K562 (cell line): ENCODE measurements around the gene RBFOX1. TPM values are rescaled to one million over a fixed set of nuclear protein-coding genes. Genes with fewer than 3 reads are reported as not detected.

ENCODE experiments used
- ATAC-seq: fragments of 200-7000 bp; cut with Tn5 transposase; 3 replicates; pipeline ENCODE4 v1.9.1; 2020; ENCODE audit warnings: moderate library complexity
- BruUV-seq: library from RNA; stranded (reverse); fragments of 400-500 nt; replicated peaks from 2 replicates; lab custom pipeline; 2021; lab: Mats Ljungman, UMichigan
- CTCF ChIA-PET: fragments of 300-600 bp; formaldehyde crosslinking; extraction: SDS; loops from one replicate; lab custom pipeline; 2021; ENCODE audit warnings: low intra/inter-chr PET ratio; lab: Yijun Ruan, JAX
- POLR2A ChIA-PET: fragments of 300-600, 350-650 bp; sonication (Branson Sonifier 250); formaldehyde crosslinking; extraction: SDS; loops from one replicate; lab custom pipeline; 2021; ENCODE audit warnings: antibody characterized with exemption, inconsistent platforms; lab: Yijun Ruan, JAX
- DNase-seq, 4 experiments: peaks; one replicate each; pipeline versions ENCODE4 v3.0.0 to v3.0.0-alpha.2; 2011 to 2018; ENCODE audit warnings: low spot score in 3 of 4, mixed read lengths in 3 of 4; ENCODE audit errors: extremely low read depth in 1 of 4
- FAIRE-seq: peaks from 2 replicates; lab custom pipeline; 2011; peaks lifted over from hg19 to GRCh38; lab: Jason Lieb, UNC
- H2AFZ ChIP-seq: 2 replicates; pipeline ENCODE4 v1.6.0; 2011; ENCODE audit warnings: low read depth, low read length, control low read depth, inconsistent platforms
- H3K27ac ChIP-seq: fragments of 200-600 bp; 3 replicates; pipeline ENCODE4 v1.8.0; 2011; ENCODE audit warnings: low read depth, mild to moderate bottlenecking, control low read depth, inconsistent platforms, low read length, moderate library complexity, mixed read lengths; ENCODE audit errors: extremely low read depth
- H3K27me3 ChIP-seq, 2 experiments: fragments of 300-600 bp in 1 of 2; 2 replicates in 1 of 2; 3 replicates in 1 of 2; pipeline versions ENCODE4 v1.6.0 to v1.8.0; 2011; ENCODE audit warnings: inconsistent platforms in 2 of 2, low read length in 2 of 2, mild to moderate bottlenecking in 1 of 2, mixed read lengths in 1 of 2, moderate library complexity in 1 of 2; ENCODE audit not compliant: control insufficient read depth in 2 of 2, insufficient read depth in 2 of 2
- H3K36me3 ChIP-seq: fragments of 300-600 bp; 3 replicates; pipeline ENCODE4 v1.8.0; 2011; ENCODE audit warnings: mild to moderate bottlenecking, low read length, inconsistent platforms; ENCODE audit not compliant: control insufficient read depth, insufficient read depth
- H3K4me1 ChIP-seq, 2 experiments: fragments of 200-600 bp in 1 of 2; replicated peaks in 1 of 2; 2 replicates in 1 of 2; 3 replicates in 1 of 2; pipeline versions ENCODE4 v1.5.1 to v1.8.0; 2011; ENCODE audit warnings: inconsistent platforms in 2 of 2, low read length in 2 of 2, mild to moderate bottlenecking in 1 of 2, mixed read lengths in 1 of 2, moderate library complexity in 1 of 2; ENCODE audit not compliant: control insufficient read depth in 2 of 2, insufficient read depth in 2 of 2
- H3K4me2 ChIP-seq: 2 replicates; pipeline ENCODE4 v1.6.1; 2011; ENCODE audit warnings: low read length, control low read depth, inconsistent platforms, mixed read lengths; ENCODE audit not compliant: insufficient read depth
- H3K4me3 ChIP-seq: fragments of 200-600 bp; sonication (generic), shearing (Covaris generic); 2 replicates; pipeline ENCODE4 v1.5.1; 2016; ENCODE audit warnings: control low read depth, inconsistent platforms
- H3K79me2 ChIP-seq: fragments of 200-600 bp; 3 replicates; pipeline ENCODE4 v1.8.0; 2011; ENCODE audit warnings: low read length, inconsistent platforms; ENCODE audit not compliant: control insufficient read depth, insufficient read depth
- H3K9ac ChIP-seq, 2 experiments: 2 replicates each; pipeline versions ENCODE4 v1.6.0 to v1.6.1; 2011; ENCODE audit warnings: low read depth in 2 of 2, low read length in 2 of 2, control low read depth in 1 of 2, inconsistent platforms in 1 of 2, mild to moderate bottlenecking in 1 of 2, mixed read lengths in 1 of 2; ENCODE audit not compliant: insufficient read depth in 1 of 2
- H3K9me1 ChIP-seq: one replicate; pipeline ENCODE4 v1.6.0; 2011; ENCODE audit warnings: inconsistent platforms, mild to moderate bottlenecking, low read length, moderate library complexity; ENCODE audit not compliant: control insufficient read depth, insufficient read depth
- H3K9me3 ChIP-seq: replicated peaks from 2 replicates; pipeline ENCODE4 v1.5.1; 2011; ENCODE audit warnings: low read depth, low read length, inconsistent platforms; ENCODE audit not compliant: control insufficient read depth, insufficient read depth
- H4K20me1 ChIP-seq: replicated peaks from 2 replicates; pipeline ENCODE4 v1.6.1; 2011; ENCODE audit warnings: low read length, inconsistent platforms, mixed read lengths; ENCODE audit not compliant: control insufficient read depth, insufficient read depth
- CTCF ChIP-seq, 3 experiments: IDR thresholded peaks in 2 of 3; conservative IDR thresholded peaks in 1 of 3; 2 replicates each; pipeline ENCODE4 v1.5.1; 2011 to 2012; ENCODE audit warnings: low read length in 3 of 3, mild to moderate bottlenecking in 3 of 3, control low read depth in 2 of 3, improper control_type of control experiment in 1 of 3, inconsistent platforms in 1 of 3, low read depth in 1 of 3, mixed read lengths in 1 of 3, moderate library complexity in 1 of 3; ENCODE audit not compliant: insufficient read depth in 2 of 3
- HOXB6 ChIP-seq: fragments of 250-450 bp; sonication (Bioruptor Pico); IDR thresholded peaks from 2 replicates; pipeline ENCODE4 v1.5.1; 2022; ENCODE audit warnings: mild to moderate bottlenecking, borderline replicate concordance
- MAX ChIP-seq: sonication (generic); formaldehyde crosslinking; IDR thresholded peaks from 2 replicates; pipeline ENCODE4 v1.9.0; 2022; ENCODE audit warnings: mild to moderate bottlenecking, missing genetic modification reagents
- NFIC ChIP-seq: fragments of 450-650 bp; IDR thresholded peaks from 2 replicates; pipeline ENCODE4 v1.6.1; 2017; ENCODE audit warnings: mild to moderate bottlenecking, inconsistent platforms
- RBFOX2 ChIP-seq: fragments of 200-400 bp; formaldehyde crosslinking; IDR thresholded peaks from 2 replicates; pipeline ENCODE4 v1.6.1; 2017; ENCODE audit warnings: low read depth, mild to moderate bottlenecking, low read length, moderate library complexity
- SAFB2 ChIP-seq: fragments of 200-400 bp; formaldehyde crosslinking; IDR thresholded peaks from 2 replicates; pipeline ENCODE4 v1.6.1; 2018; ENCODE audit warnings: borderline replicate concordance, low read length, low read depth, moderate library complexity; ENCODE audit not compliant: severe bottlenecking
- ZNF184 ChIP-seq: sonication (generic); formaldehyde crosslinking; IDR thresholded peaks from 2 replicates; pipeline ENCODE4 v1.5.0; 2020; ENCODE audit warnings: missing genetic modification reagents
- ZNF354B ChIP-seq: fragments of 250-450 bp; sonication (Bioruptor Pico); IDR thresholded peaks from 2 replicates; pipeline ENCODE4 v1.4.0; 2020
- ZNF395 ChIP-seq: fragments of 200-800 bp; sonication (Bioruptor generic); IDR thresholded peaks from 2 replicates; pipeline ENCODE4 v1.6.1; 2017; ENCODE audit warnings: missing genetic modification characterization, missing compliant biosample characterization
- WGBS: fragments of 100-300 bp; shearing (Covaris generic); methylation state at CpG from one replicate; pipeline ENCODE4 v1.1.6; 2016; ENCODE audit warnings: low coverage, mixed read lengths; ENCODE audit not compliant: insufficient coverage; ENCODE audit errors: missing lambda C conversion rate; 5-methylcytosine and 5-hydroxymethylcytosine counted together
- in situ Hi-C: fragments of 300-500 bp; cut with MboI; formaldehyde crosslinking; loops from 4 replicates; pipeline ENCODE4 v1.15.0; 2018; ENCODE audit warnings: inconsistent platforms, mixed read lengths
- intact Hi-C: fragments of 100-400 bp; cut with micrococcal nuclease; formaldehyde crosslinking; loops from 2 replicates; pipeline ENCODE4 v1.14.2; 2022
- polyA plus RNA-seq, 8 experiments: library from polyadenylated mRNA; depleted of rRNA in 4 of 8; stranded (reverse) in 5 of 8; unstranded in 3 of 8; fragments of >200 nt; fragmentation: Nextera tagmentation in 2 of 8; fragmentation: Illumina TruSeq in 1 of 8; extraction: Ambion mirVana in 2 of 8; extraction: Trizol in 1 of 8; gene quantifications; 2 replicates each; pipeline versions ENCODE4 v1.2.1 to v1.2.3, GENCODE V29; 2011 to 2014; ENCODE audit warnings: inconsistent platforms in 1 of 8, missing spikeins in 1 of 8
- total RNA-seq, 7 experiments: library from RNA; depleted of rRNA in 6 of 7; stranded (reverse); fragments of >200 nt in 6 of 7; fragmentation: Illumina TruSeq in 2 of 7; extraction: Trizol in 2 of 7; gene quantifications; 2 replicates each; pipeline versions ENCODE4 v1.2.1 to v1.2.3, GENCODE V29; 2011 to 2021; ENCODE audit warnings: low replicate concordance in 1 of 7
- TF ChIP-seq, protein P1 (sequence below): fragments of 250-450 bp; sonication (Bioruptor Pico); IDR thresholded peaks from 2 replicates; pipeline ENCODE4 v1.8.0; 2021; ENCODE audit warnings: borderline replicate concordance, mild to moderate bottlenecking, moderate library complexity; ENCODE audit not compliant: poor library complexity, severe bottlenecking

Gene RBFOX1
- total and polyA plus RNA-seq, 9 of the 15 experiments (the other 6 are each of a cell fraction or from before 2014, with no cell fraction given) = 0.03 TPM; not detected in 8

- no peak for TF ChIP-seq MAX
- no peak for TF ChIP-seq ZNF395
Observed at GRCh38 chr16:7335991-7336634, 3.5 kb downstream of the RBFOX1 start (continued).

DNA sequence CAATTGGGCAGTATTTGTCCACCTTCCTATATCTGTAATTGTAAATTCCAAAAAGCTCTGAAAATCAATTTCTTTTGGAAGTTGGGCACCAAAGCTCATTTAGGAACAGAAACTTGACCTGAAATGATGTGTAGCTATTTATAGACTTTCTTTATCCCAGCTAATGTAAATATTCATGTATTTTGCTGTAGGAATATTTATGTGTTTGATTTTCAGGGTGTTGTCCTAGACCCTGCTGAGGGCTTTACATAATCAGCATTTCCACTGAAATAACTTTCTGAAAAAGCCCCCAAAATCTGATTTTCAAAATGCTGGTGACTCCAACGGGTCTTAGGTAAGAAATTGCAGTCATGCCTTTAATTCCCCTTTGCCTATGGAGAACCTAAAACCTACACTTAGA lies 4.1 kb downstream of the RBFOX1 start:
- in situ Hi-C loops = no loop called here
- POLR2A ChIA-PET = no interaction called here
- FAIRE-seq (no peak), ATAC-seq (no peak), DNase-seq (no peak)
- Histone ChIP-seq H4K20me1 (no peaks in the 10 kb centered on the region), H3K27me3 (peaks cover 0 to 6% of the 10 kb centered on the region in 2 experiments; a peak in 2 of 5 replicates), H3K4me3 (no peak overlapping the region), H3K79me2 (no peaks in the 10 kb centered on the region), H3K27ac (no peak overlapping the region), H3K9me1 (no peaks in the 10 kb centered on the region), H3K4me2 (no peak overlapping the region), H3K36me3 (no peaks in the 10 kb centered on the region), H3K9ac (no peak overlapping the region), H3K9me3 (no peaks in the 10 kb centered on the region), H3K4me1 (no peaks in the 10 kb centered on the region), H2AFZ (no peak overlapping the region)
- BruUV-seq = no TSS peak
- WGBS = 5% methylated on average over 1 of the region's 1 CpG
- TF ChIP-seq RBFOX2 = no peak
- no peak for TF ChIP-seq SAFB2
- TF ChIP-seq HOXB6 (CRISPR knock-in tag) = no peak
- TF ChIP-seq ZNF354B = no peak
- TF ChIP-seq, protein P1, sequence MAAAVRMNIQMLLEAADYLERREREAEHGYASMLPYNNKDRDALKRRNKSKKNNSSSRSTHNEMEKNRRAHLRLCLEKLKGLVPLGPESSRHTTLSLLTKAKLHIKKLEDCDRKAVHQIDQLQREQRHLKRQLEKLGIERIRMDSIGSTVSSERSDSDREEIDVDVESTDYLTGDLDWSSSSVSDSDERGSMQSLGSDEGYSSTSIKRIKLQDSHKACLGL = no peak
- TF ChIP-seq CTCF (IDR thresholded peaks at IDR 0.05 in 2 of 3, conservative IDR thresholded peaks at IDR 0.05 in 1 of 3; ENCODE audit: insufficient read depth in 2 of 3, low read depth in 1 of 3, low read length in 3 of 3) = no peak
- no peak for TF ChIP-seq ZNF184 (CRISPR knock-in tag)
- TF ChIP-seq NFIC = no peak
- intact Hi-C loops = no loop called here
- CTCF ChIA-PET = no interaction called here
